Choroid plexus epithelial cell (primary cell): ENCODE measurements around the gene DNAH3.

Source experiments
- DNase-seq: peaks from one replicate; pipeline ENCODE4 v3.0.0-alpha.2; 2010; ENCODE audit warnings: low read depth
- H3K4me3 ChIP-seq: 2 replicates; pipeline ENCODE4 v1.5.1; 2011; ENCODE audit warnings: low read depth, mild to moderate bottlenecking, control low read depth, low read length, moderate library complexity
- TF ChIP-seq, protein P1 (sequence below): conservative IDR thresholded peaks from 2 replicates; pipeline ENCODE4 v1.5.1; 2011; ENCODE audit warnings: low read depth, mild to moderate bottlenecking, control low read depth, inconsistent platforms, low read length, moderate library complexity

Gene DNAH3

GRCh38 chr16:20887207-20887606 lies 263.4 kb downstream of the DNAH3 start:
- TF ChIP-seq, protein P1, sequence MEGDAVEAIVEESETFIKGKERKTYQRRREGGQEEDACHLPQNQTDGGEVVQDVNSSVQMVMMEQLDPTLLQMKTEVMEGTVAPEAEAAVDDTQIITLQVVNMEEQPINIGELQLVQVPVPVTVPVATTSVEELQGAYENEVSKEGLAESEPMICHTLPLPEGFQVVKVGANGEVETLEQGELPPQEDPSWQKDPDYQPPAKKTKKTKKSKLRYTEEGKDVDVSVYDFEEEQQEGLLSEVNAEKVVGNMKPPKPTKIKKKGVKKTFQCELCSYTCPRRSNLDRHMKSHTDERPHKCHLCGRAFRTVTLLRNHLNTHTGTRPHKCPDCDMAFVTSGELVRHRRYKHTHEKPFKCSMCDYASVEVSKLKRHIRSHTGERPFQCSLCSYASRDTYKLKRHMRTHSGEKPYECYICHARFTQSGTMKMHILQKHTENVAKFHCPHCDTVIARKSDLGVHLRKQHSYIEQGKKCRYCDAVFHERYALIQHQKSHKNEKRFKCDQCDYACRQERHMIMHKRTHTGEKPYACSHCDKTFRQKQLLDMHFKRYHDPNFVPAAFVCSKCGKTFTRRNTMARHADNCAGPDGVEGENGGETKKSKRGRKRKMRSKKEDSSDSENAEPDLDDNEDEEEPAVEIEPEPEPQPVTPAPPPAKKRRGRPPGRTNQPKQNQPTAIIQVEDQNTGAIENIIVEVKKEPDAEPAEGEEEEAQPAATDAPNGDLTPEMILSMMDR = no peak
- no peak for DNase-seq
- H3K4me3 ChIP-seq = no peak overlapping the region

DNA sequence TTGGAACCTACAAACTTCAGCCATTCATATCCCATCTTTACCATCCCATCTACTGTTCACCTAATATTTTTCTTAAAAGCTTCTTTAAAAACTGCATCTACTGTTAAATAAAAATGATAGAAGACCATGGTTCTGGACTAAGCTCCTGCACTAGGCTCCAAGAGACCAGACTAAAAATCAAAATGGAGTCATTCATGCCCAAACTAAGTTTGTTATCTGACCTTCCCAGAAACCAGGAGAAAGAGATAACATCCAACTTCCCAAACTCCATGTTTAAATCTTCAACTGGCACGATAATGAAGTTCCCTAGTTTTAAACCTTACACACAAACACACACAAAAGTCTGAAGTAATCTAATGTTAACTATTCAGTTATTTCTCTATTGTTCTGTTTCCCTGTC lies 264.3 kb downstream of the DNAH3 start:
- no peak for DNase-seq
- H3K4me3 ChIP-seq = no peak overlapping the region
- TF ChIP-seq, protein P1 = no peak

DNA sequence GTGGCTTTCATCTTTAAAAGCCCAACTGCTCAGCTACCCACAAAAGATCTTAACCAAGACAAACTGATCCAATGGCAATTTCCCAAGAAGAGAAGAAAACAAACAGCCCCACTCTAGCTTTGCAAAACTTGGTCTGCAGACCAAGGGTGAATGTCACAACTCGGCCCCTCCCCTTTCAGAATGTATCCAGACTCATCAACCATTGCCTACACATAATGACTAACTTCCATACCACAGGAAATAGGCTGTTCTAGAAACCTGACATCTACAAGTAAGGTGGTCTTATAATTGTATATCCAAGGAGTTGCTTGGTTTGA lies 266.4 kb downstream of the DNAH3 start:
- TF ChIP-seq, protein P1 = no peak
- no peak overlapping the region for H3K4me3 ChIP-seq
- peak; percentile 85 for DNase-seq

GRCh38 chr16:20883554-20884239 lies 266.9 kb downstream of the DNAH3 start:
- TF ChIP-seq, protein P1 = no peak
- peak; percentile 60 for DNase-seq
- no peak overlapping the region for H3K4me3 ChIP-seq
